HFFc6 (cell line): Measurements from ENCODE around the gene POFUT2. TPM values are rescaled to one million over a fixed set of nuclear protein-coding genes. Genes with fewer than 3 reads are reported as not detected.
A peak's percentile ranks its signal among the peaks of the same experiment; 100 is the strongest.

Experiments used
- DNase-seq: peaks from one replicate; pipeline ENCODE4 v3.0.0-alpha.2; 2018
- H3K27ac Mint-ChIP-seq: 2 replicates; pipeline ENCODE4 v1.8.0; 2020; ENCODE audit warnings: mild to moderate bottlenecking, mixed read lengths
- H3K27me3 Mint-ChIP-seq: 2 replicates; pipeline ENCODE4 v1.8.0; 2021; ENCODE audit warnings: mild to moderate bottlenecking, moderate library complexity, mixed read lengths; ENCODE audit not compliant: insufficient read depth
- H3K36me3 Mint-ChIP-seq: 2 replicates; pipeline ENCODE4 v1.8.0; 2021; ENCODE audit warnings: low read depth, mixed read lengths
- H3K4me1 Mint-ChIP-seq: 2 replicates; pipeline ENCODE4 v1.8.0; 2020; ENCODE audit warnings: low read depth, mixed read lengths
- H3K4me3 Mint-ChIP-seq: 2 replicates; pipeline ENCODE4 v1.8.0; 2020; ENCODE audit warnings: mild to moderate bottlenecking, moderate library complexity, mixed read lengths
- H3K9me3 Mint-ChIP-seq: 2 replicates; pipeline ENCODE4 v1.8.0; 2020; ENCODE audit warnings: mild to moderate bottlenecking, mixed read lengths
- CTCF ChIP-seq: fragments of 200-600 bp; sonication (generic); IDR thresholded peaks from 2 replicates; pipeline ENCODE4 v1.5.0; 2021; ENCODE audit warnings: antibody characterized with exemption, mild to moderate bottlenecking
- total RNA-seq, 6 experiments: library from RNA; stranded (reverse); fragmentation: NEBNext Ultra II Directional; extraction: Animal tissue kit (Norgen Biotek cat#: 25700); gene quantifications; 2 replicates in 1 of 6; 3 replicates in 5 of 6; pipeline ENCODE4 v1.2.3, GENCODE V29; 2021

POFUT2 gene
- total RNA-seq, 6 experiments from 2014 or later: 78.2 to 112 (median 80.3) TPM

DNA sequence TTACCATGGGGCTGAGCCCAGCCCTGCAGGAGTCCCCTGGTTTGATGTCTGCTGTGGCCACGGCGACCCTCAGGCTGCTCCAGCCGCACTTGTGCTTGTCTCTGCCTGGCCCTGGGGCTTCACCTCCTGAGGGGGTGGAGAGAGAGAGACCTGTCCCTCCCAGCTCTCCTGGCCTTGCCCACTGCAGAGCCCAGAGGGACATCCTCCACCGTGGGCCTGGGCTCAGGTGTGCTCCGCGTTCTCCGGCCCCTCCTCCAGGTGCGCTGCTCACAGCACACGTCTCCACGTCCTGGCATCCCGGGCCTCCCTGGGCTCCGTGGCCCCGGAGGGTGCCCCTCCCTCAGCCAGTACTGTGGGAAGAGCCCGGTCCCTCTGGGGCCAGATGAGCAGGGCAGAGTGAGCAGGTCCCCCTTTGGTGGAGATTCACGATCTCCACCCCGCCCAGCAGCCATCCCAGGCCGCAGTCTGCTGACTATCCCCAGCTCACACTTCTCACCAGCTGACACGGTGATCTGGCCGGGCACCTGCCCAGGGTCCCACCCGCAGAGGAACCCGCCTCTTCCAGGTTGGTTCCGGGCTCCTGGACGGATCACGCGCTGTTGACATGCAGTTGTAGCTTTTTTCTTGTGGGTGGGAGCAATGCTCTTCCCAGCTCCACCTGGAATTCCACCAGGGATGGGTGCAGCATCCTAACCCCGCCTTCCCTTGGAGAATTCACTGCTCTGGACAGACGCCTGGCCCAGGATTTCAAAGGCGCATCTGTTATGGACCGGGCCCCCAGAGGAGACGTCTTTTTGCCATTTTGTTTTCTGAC lies 41.8 kb upstream of the POFUT2 start:
- H3K9me3 Mint-ChIP-seq: no peaks in the 10 kb centered on the region
- no peak for TF ChIP-seq CTCF
- no peaks in the 10 kb centered on the region for H3K36me3 Mint-ChIP-seq
- H3K27me3 Mint-ChIP-seq: peaks cover 3% of the 10 kb centered on the region; the same call in 1 of the 2 replicates
- H3K4me3 Mint-ChIP-seq: peak overlapping the region; percentile 69
- peak overlapping the region; percentile 89 for H3K27ac Mint-ChIP-seq
- no peak for DNase-seq
- peaks cover 35% of the 10 kb centered on the region for H3K4me1 Mint-ChIP-seq

DNA sequence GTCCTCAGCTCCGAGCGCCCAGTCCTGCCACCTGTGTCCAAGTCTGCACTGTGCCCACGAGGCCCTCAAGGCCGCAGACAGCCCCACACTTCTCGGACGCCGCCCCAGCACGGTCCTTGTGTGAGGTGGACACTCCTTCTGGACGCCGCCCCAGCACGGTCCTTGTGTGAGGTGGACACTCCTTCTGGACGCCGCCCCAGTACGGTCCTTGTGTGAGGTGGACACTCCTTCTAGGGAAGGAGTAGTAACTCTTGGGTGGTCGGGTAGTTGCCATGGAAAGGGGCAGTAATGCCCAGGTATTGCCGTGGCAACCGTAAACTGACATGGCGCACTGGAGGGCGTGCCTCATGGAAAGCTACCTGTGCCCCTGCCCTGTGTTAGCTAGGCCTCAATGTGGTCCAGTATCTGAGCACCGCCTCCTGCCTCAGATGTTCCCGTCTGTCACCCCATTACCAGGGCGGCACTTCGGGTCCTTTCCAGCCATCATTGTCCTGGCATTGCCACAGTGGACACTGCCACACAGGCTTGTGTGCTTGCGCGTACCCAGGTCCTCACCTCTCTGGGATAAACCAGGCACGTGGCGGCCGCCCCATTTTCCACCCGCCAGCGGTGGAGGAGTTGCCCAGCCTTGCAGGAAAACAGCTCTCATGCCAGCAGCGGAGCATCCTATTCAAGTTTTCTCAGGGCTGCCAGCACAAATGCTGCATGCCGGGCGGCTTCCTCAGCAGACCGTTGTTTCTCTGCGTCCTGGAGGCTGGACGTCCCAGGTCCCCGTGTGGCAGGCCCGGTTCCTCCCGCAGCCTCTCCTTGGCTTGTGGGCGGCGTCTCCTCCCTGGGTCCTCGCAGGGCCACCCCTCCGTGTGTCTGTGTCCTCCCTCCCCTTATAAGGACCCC lies 40.8 kb upstream of the POFUT2 start:
- H3K36me3 Mint-ChIP-seq: no peaks in the 10 kb centered on the region
- no peak overlapping the region for H3K27ac Mint-ChIP-seq

GRCh38 chr21:45327441-45328197 lies 39.9 kb upstream of the POFUT2 start:
- no peak overlapping the region for H3K4me3 Mint-ChIP-seq
- H3K9me3 Mint-ChIP-seq: no peaks in the 10 kb centered on the region
- no peaks in the 10 kb centered on the region for H3K36me3 Mint-ChIP-seq
- no peak for TF ChIP-seq CTCF
- H3K27me3 Mint-ChIP-seq: peaks cover 2% of the 10 kb centered on the region; the same call in 1 of the 2 replicates
- no peak overlapping the region for H3K27ac Mint-ChIP-seq
- DNase-seq: no peak
- peaks cover 33% of the 10 kb centered on the region for H3K4me1 Mint-ChIP-seq

More for the DNA sequence above, 40.8 kb upstream of the POFUT2 start:
- Mint-ChIP-seq H3K27me3 (peaks cover 3% of the 10 kb centered on the region; the same call in 1 of the 2 replicates), H3K4me1 (peaks cover 29% of the 10 kb centered on the region), H3K4me3 (no peak overlapping the region), H3K9me3 (no peaks in the 10 kb centered on the region)
- no peak for TF ChIP-seq CTCF
- DNase-seq: no peak

DNA sequence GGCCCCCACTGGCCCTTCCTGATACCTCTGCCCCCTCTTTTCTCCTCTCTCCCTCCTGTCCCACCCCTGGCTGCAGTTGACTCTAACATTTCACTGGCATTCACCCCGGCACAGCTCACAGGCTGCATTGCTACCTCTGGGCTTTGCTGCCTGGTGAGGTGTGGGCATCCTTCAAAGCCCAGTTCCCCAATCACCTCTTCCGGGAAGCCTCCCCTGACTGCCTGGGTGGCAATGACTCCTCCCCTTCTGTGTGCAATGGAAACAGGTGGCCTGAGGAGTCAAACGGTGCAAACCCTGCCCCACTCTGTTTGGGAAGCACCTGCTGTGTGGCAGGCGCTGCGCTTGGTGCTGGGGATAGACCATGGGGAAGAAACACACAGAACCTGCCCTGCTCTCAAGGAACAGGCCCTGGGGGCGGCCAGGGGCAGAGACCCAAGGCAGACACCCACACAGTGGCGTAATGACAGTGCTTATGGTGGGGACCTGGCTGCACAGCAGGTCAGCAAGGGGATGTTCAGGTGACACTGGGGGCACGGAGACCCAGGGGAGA lies 39.3 kb upstream of the POFUT2 start:
- H3K27me3 Mint-ChIP-seq: peaks cover 2% of the 10 kb centered on the region; the same call in 1 of the 2 replicates
- H3K36me3 Mint-ChIP-seq: no peaks in the 10 kb centered on the region
- peaks cover 40% of the 10 kb centered on the region for H3K4me1 Mint-ChIP-seq
- H3K4me3 Mint-ChIP-seq: no peak overlapping the region
- no peak for TF ChIP-seq CTCF
- no peaks in the 10 kb centered on the region for H3K9me3 Mint-ChIP-seq
- H3K27ac Mint-ChIP-seq: no peak overlapping the region; the same call in 1 of the 2 replicates
- no peak for DNase-seq
